PFSK-1 (cell line): ENCODE data around the gene C1orf232.

Source experiments
- FOXP2 ChIP-seq: optimal IDR thresholded peaks from 2 replicates; pipeline ENCODE3; 2011; ENCODE audit warnings: borderline replicate concordance, control low read depth, inconsistent platforms; ENCODE audit not compliant: insufficient read depth; ENCODE audit errors: extremely low read length, extremely low read depth
- POLR2AphosphoS5 ChIP-seq: IDR thresholded peaks from 2 replicates; pipeline ENCODE4 v1.6.1; 2012; ENCODE audit warnings: low read depth, mild to moderate bottlenecking, control low read depth, low read length, moderate library complexity
- REST ChIP-seq, 2 experiments: IDR thresholded peaks; 2 replicates each; pipeline versions ENCODE4 v1.6.1 to v1.8.0; 2011 to 2012; ENCODE audit warnings: low read depth in 2 of 2, low read length in 2 of 2, control low read depth in 1 of 2, inconsistent platforms in 1 of 2, mild to moderate bottlenecking in 1 of 2, moderate library complexity in 1 of 2; ENCODE audit not compliant: insufficient read depth in 1 of 2
- SIN3A ChIP-seq: IDR thresholded peaks from 2 replicates; pipeline ENCODE4 v1.6.1; 2012; ENCODE audit warnings: mild to moderate bottlenecking, low read length, moderate library complexity, borderline replicate concordance; ENCODE audit not compliant: insufficient read depth
- TAF1 ChIP-seq: IDR thresholded peaks from 2 replicates; pipeline ENCODE4 v1.6.1; 2012; ENCODE audit warnings: low read length, control low read depth, borderline replicate concordance; ENCODE audit not compliant: insufficient read depth

- TF ChIP-seq FOXP2 (peak; percentile 83), SIN3A (peak; percentile 62; the same call in 1 of the 2 replicates), TAF1 (no peak), POLR2AphosphoS5 (no peak), REST (IDR thresholded peaks at IDR 0.05; ENCODE audit: insufficient read depth in 1 of 2, low read depth in 2 of 2, low read length in 2 of 2) (no peak)
Measured at GRCh38 chr1:26156285-26157038, 12.3 kb downstream of the C1orf232 start.
